ENCODE results near the gene CCDC88B. TPM values are rescaled to one million over a fixed set of nuclear protein-coding genes. Genes with fewer than 3 reads are reported as not detected.

The CCDC88B gene
- total and polyA plus RNA-seq, 2 of the 8 experiments (the other 6 are each of a cell fraction or from before 2014, with no cell fraction given): 5.9 to 12.5 TPM

DNA sequence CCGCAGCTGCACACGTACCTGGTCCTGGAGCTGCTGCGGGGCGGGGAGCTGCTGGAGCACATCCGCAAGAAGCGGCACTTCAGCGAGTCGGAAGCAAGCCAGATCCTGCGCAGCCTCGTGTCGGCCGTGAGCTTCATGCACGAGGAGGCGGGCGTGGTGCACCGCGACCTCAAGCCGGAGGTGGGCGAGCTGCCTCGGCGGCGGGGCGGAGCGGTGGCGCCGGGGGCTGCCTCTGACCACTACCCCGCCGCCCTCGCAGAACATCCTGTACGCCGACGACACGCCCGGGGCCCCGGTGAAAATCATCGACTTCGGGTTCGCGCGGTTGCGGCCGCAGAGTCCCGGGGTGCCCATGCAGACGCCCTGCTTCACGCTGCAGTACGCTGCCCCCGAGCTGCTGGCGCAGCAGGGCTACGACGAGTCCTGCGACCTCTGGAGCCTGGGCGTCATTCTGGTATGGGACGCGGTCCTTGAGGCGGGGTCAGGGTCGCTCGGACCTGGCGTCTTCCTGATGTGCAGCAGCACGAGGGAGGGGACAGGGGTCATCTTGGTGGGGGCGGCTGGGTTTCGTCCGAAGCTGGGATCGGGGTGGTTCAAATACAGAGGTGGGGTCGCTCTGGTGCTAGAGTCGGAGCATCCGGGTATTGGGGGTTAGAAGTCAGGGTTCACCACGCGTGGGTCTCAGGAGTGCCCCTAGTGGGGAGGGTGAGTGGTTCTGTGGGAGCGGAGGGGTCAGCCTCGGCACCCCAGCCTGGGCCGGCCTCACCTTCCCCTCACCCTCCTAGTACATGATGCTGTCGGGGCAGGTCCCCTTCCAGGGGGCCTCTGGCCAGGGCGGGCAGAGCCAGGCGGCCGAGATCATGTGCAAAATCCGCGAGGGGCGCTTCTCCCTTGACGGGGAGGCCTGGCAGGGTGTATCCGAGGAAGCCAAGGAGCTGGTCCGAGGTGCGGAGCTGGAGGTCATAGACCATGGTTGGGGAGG, 29.7 kb downstream of the CCDC88B start:
- H2BK120ac ChIP-seq (replicated peaks; ENCODE audit: low read depth, low read length): no peak overlapping the region
- H3K27ac ChIP-seq (ENCODE audit: low read depth, low read length): no peak overlapping the region
- H3K36me3 ChIP-seq (ENCODE audit: control insufficient read depth in 2 of 4, insufficient read depth in 4 of 4, low read length in 3 of 4): peaks cover 0 to 14% (median 0%) of the 10 kb centered on the region in 4 experiments; a peak in 3 of 8 replicates
- 93% methylated on average over 60 of the region's 82 CpGs; no CpG with 5 or more reads in 1 of the 2 experiments for WGBS, 2 experiments (ENCODE audit: extremely low coverage in 1 of 2, insufficient coverage in 1 of 2, insufficient read length in 1 of 2, insufficient replicate concordance in 2 of 2, low coverage in 1 of 2, low lambda C conversion rate in 2 of 2, missing lambda C conversion rate in 1 of 2)
- H3K9me3 ChIP-seq (ENCODE audit: insufficient read depth in 2 of 2, low read depth in 1 of 2, low read length in 1 of 2): no peaks in the 10 kb centered on the region
- H2BK5ac ChIP-seq (ENCODE audit: low read depth, low read length): 0 out of 2 replicates have a peak overlapping the region, but pooled peaks have one; percentile 44
- no peak overlapping the region for H3K4me3 ChIP-seq (ENCODE audit: extremely low read depth in 1 of 4, insufficient read depth in 2 of 4, low read depth in 3 of 4, low read length in 4 of 4)
- no peak overlapping the region; the same call in 1 of the 2 replicates for H3K18ac ChIP-seq (ENCODE audit: extremely low read depth, low read length)
- H3K79me2 ChIP-seq (ENCODE audit: control insufficient read depth in 1 of 2, insufficient read depth in 2 of 2, low read length in 2 of 2): no peaks in the 10 kb centered on the region
- ChIA-PET POLR2A (ENCODE audit: partially characterized antibody) (interaction anchor here (0.6 to 2.9 kb wide), 3 partner anchors 10 to 356 kb away, joined by 3 to 14 read pairs (median 3); partner anchors contain the start of genes PRDX5, RPS6KA4 and TRMT112), CTCF (ENCODE audit: partially characterized antibody) (interaction anchor here (0.6 to 8.3 kb wide), 20 partner anchors 8 to 280 kb away, joined by 3 to 80 read pairs (median 4); no protein-coding TSS in a partner anchor)
- H4K8ac ChIP-seq (ENCODE audit: extremely low read depth, insufficient read depth, low read length): no peak overlapping the region
- no peak overlapping the region for H2AFZ ChIP-seq (ENCODE audit: low read length)
- TF ChIP-seq CHD2 (IDR thresholded peaks at IDR 0.05; ENCODE audit: low read length) (no peak), CTCF (IDR thresholded peaks at IDR 0.05; ENCODE audit: control extremely low read depth in 1 of 3, insufficient read depth in 1 of 3, low read depth in 1 of 3, low read length in 3 of 3) (peak; percentile 20 to 66 (median 52); a peak in 3 of 4 replicates), RAD21 (IDR thresholded peaks at IDR 0.05 in 1 of 2, conservative IDR thresholded peaks at IDR 0.05 in 1 of 2; ENCODE audit: low read depth in 2 of 2, low read length in 2 of 2) (peak in 1 of 2 experiments; percentile 25; a peak in 1 of 4 replicates), MAFK (IDR thresholded peaks at IDR 0.05; ENCODE audit: low read depth, low read length) (no peak)
- H3K23ac ChIP-seq (ENCODE audit: insufficient read length): no peak overlapping the region
- no peak overlapping the region for H2BK20ac ChIP-seq (ENCODE audit: low read length)
- no peak overlapping the region for H3K14ac ChIP-seq (ENCODE audit: insufficient read length)
- H3K4me1 ChIP-seq (replicated peaks in 1 of 4; ENCODE audit: control insufficient read depth in 3 of 4, insufficient read depth in 4 of 4, low read length in 3 of 4): peaks cover 0 to 5% (median 2%) of the 10 kb centered on the region in 4 experiments; a peak in 4 of 7 replicates
- no peak overlapping the region for H4K5ac ChIP-seq (ENCODE audit: insufficient read length, low read depth, low read length)
- H3K23me2 ChIP-seq (ENCODE audit: low read depth, low read length): no peaks in the 10 kb centered on the region; the same call in 1 of the 2 replicates
- H4K20me1 ChIP-seq (replicated peaks in 1 of 2; ENCODE audit: control insufficient read depth in 1 of 2, insufficient read depth in 2 of 2, low read length in 2 of 2): no peaks in the 10 kb centered on the region
- H3K9ac ChIP-seq (replicated peaks in 1 of 4; ENCODE audit: extremely low read depth in 1 of 4, low read depth in 3 of 4, low read length in 3 of 4): no peak overlapping the region
- H3K79me1 ChIP-seq (ENCODE audit: low read depth, low read length): no peaks in the 10 kb centered on the region
- H4K91ac ChIP-seq (replicated peaks; ENCODE audit: insufficient read length, low read length): no peak overlapping the region
- H3K56ac ChIP-seq (replicated peaks; ENCODE audit: insufficient read length, low read depth, low read length): no peak overlapping the region
- no peak overlapping the region for H2BK12ac ChIP-seq (ENCODE audit: low read depth, low read length)
- no peak for FAIRE-seq
- no peaks in the 10 kb centered on the region for H3K27me3 ChIP-seq (replicated peaks in 1 of 4; ENCODE audit: control insufficient read depth in 3 of 4, extremely low read depth in 1 of 4, insufficient read depth in 3 of 4, low read length in 3 of 4)
- H2AK5ac ChIP-seq (ENCODE audit: low read depth, low read length): no peak overlapping the region
- no peak overlapping the region for H2BK15ac ChIP-seq (ENCODE audit: low read length)
- no peak overlapping the region for H3K4ac ChIP-seq (replicated peaks; ENCODE audit: insufficient read length, low read depth, low read length)
- no peak overlapping the region for H3K4me2 ChIP-seq (ENCODE audit: insufficient read depth in 1 of 2, low read depth in 2 of 2, low read length in 2 of 2)
- peak in 1 of 2 experiments; percentile 58 for DNase-seq (ENCODE audit: low read depth in 1 of 2, low spot score in 2 of 2)

Measured in H1 (cell line).